GM12878 (cell line): ENCODE results near the gene LGALS1. TPM values are rescaled to one million over a fixed set of nuclear protein-coding genes. Genes with fewer than 3 reads are reported as not detected.

Experiments used
- BHLHE40 ChIP-seq, 2 experiments: fragments of 450-650 bp in 1 of 2; IDR thresholded peaks; 2 replicates each; pipeline ENCODE4 v1.6.1; 2011 to 2017; ENCODE audit warnings: low read depth in 2 of 2, borderline replicate concordance in 1 of 2, improper control_type of control experiment in 1 of 2, low read length in 1 of 2, mild to moderate bottlenecking in 1 of 2
- FOXK2 ChIP-seq: fragments of 450-650 bp; IDR thresholded peaks from 2 replicates; pipeline ENCODE4 v1.6.1; 2017; ENCODE audit warnings: mild to moderate bottlenecking, moderate library complexity
- HCFC1 ChIP-seq: fragments of 150-350 bp; IDR thresholded peaks from 2 replicates; pipeline ENCODE4 v1.6.1; 2014; ENCODE audit warnings: low read length
- KLF5 ChIP-seq: fragments of 450-650 bp; IDR thresholded peaks from 2 replicates; pipeline ENCODE4 v1.6.1; 2014; ENCODE audit warnings: mild to moderate bottlenecking; ENCODE audit not compliant: partially characterized antibody
- NFYB ChIP-seq: IDR thresholded peaks from 2 replicates; pipeline ENCODE4 v1.6.1; 2011; ENCODE audit warnings: low read depth, mild to moderate bottlenecking, low read length, improper control_type of control experiment, moderate library complexity; ENCODE audit not compliant: insufficient read depth
- RUNX3 ChIP-seq: IDR thresholded peaks from 2 replicates; pipeline ENCODE4 v1.6.1; 2012; ENCODE audit warnings: low read length, inconsistent platforms
- SPI1 ChIP-seq: IDR thresholded peaks from 2 replicates; pipeline ENCODE4 v1.6.1; 2011; ENCODE audit warnings: low read depth, mild to moderate bottlenecking, low read length, moderate library complexity, borderline replicate concordance; ENCODE audit not compliant: insufficient read depth
- polyA plus RNA-seq, 11 experiments: library from polyadenylated mRNA; depleted of rRNA in 4 of 11; unstranded in 6 of 11; stranded (reverse) in 5 of 11; fragments of >200 nt; fragmentation: Nextera tagmentation in 4 of 11; fragmentation: Illumina TruSeq in 1 of 11; extraction: Ambion mirVana in 4 of 11; extraction: Trizol in 1 of 11; gene quantifications; 1 replicate in 1 of 11; 2 replicates in 10 of 11; pipeline versions ENCODE4 v1.2.1 to v1.2.3, GENCODE V29; 2011 to 2016; ENCODE audit warnings: inconsistent platforms in 2 of 11, missing spikeins in 2 of 11, low read depth in 1 of 11
- total RNA-seq, 4 experiments: library from RNA; depleted of rRNA in 3 of 4; stranded (reverse); fragments of >200 nt in 3 of 4; fragmentation: Illumina TruSeq in 1 of 4; extraction: Trizol in 1 of 4; gene quantifications; 2 replicates each; pipeline versions ENCODE4 v1.2.1 to v1.2.3, GENCODE V29; 2013 to 2021
- TF ChIP-seq, protein P1 (sequence below): fragments of 450-650 bp; IDR thresholded peaks from 2 replicates; pipeline ENCODE4 v1.6.1; 2017; ENCODE audit warnings: mild to moderate bottlenecking, moderate library complexity
- TF ChIP-seq, protein P2 (sequence below): fragments of 450-650 bp; formaldehyde crosslinking; IDR thresholded peaks from 2 replicates; pipeline ENCODE4 v1.4.0; 2020; ENCODE audit warnings: mild to moderate bottlenecking, moderate library complexity
- TF ChIP-seq, protein P3 (sequence below): IDR thresholded peaks from 2 replicates; pipeline ENCODE4 v1.6.1; 2012; ENCODE audit warnings: low read depth, low read length, improper control_type of control experiment
- TF ChIP-seq, protein P4 (sequence below): fragments of 450-650 bp; IDR thresholded peaks from 2 replicates; pipeline ENCODE4 v1.6.1; 2016; ENCODE audit warnings: mild to moderate bottlenecking, moderate library complexity, borderline replicate concordance
- TF ChIP-seq, protein P5 (sequence below): fragments of 450-650 bp; IDR thresholded peaks from 2 replicates; pipeline ENCODE4 v1.6.1; 2017; ENCODE audit warnings: low read depth, mild to moderate bottlenecking, moderate library complexity
- TF ChIP-seq, protein P6 (sequence below): IDR thresholded peaks from 2 replicates; pipeline ENCODE4 v1.6.1; 2012; ENCODE audit warnings: low read depth, low read length, improper control_type of control experiment

Gene LGALS1
- total and polyA plus RNA-seq, 10 of the 15 experiments (the other 5 are each of a cell fraction or from before 2014, with no cell fraction given) = 312 to 1,889 (median 706) TPM

DNA sequence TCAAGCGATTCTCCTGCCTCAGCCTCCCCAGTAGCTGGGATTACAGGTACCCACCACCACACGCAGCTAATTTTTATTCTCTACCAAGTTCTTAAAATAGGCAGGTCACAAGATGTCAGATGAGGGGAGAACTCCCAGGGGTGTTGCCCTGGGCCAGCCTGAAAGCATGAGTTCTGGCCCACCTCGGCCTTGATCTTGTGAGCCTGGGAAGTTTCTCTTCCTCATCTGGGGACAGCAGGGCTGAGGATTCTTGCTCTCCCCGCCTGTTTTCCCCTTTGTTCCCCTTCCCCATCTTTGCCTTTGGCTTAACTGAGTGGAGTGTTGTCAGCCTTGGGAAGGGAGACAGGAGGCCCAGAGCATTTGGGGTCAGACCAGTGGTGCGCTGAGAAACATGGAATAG, 13.4 kb upstream of the LGALS1 start (continued):
- TF ChIP-seq, protein P1, sequence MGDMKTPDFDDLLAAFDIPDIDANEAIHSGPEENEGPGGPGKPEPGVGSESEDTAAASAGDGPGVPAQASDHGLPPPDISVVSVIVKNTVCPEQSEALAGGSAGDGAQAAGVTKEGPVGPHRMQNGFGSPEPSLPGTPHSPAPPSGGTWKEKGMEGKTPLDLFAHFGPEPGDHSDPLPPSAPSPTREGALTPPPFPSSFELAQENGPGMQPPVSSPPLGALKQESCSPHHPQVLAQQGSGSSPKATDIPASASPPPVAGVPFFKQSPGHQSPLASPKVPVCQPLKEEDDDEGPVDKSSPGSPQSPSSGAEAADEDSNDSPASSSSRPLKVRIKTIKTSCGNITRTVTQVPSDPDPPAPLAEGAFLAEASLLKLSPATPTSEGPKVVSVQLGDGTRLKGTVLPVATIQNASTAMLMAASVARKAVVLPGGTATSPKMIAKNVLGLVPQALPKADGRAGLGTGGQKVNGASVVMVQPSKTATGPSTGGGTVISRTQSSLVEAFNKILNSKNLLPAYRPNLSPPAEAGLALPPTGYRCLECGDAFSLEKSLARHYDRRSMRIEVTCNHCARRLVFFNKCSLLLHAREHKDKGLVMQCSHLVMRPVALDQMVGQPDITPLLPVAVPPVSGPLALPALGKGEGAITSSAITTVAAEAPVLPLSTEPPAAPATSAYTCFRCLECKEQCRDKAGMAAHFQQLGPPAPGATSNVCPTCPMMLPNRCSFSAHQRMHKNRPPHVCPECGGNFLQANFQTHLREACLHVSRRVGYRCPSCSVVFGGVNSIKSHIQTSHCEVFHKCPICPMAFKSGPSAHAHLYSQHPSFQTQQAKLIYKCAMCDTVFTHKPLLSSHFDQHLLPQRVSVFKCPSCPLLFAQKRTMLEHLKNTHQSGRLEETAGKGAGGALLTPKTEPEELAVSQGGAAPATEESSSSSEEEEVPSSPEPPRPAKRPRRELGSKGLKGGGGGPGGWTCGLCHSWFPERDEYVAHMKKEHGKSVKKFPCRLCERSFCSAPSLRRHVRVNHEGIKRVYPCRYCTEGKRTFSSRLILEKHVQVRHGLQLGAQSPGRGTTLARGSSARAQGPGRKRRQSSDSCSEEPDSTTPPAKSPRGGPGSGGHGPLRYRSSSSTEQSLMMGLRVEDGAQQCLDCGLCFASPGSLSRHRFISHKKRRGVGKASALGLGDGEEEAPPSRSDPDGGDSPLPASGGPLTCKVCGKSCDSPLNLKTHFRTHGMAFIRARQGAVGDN = peak; percentile 42; the same call in 1 of the 2 replicates
- TF ChIP-seq NFYB (no peak), SPI1 (peak; percentile 68), FOXK2 (no peak), BHLHE40 (IDR thresholded peaks at IDR 0.05; ENCODE audit: borderline replicate concordance in 1 of 2, low read depth in 2 of 2, low read length in 1 of 2) (peak in 1 of 2 experiments; percentile 39; a peak in 1 of 4 replicates), RUNX3 (no peak), KLF5 (no peak), HCFC1 (no peak)
- TF ChIP-seq, protein P2, sequence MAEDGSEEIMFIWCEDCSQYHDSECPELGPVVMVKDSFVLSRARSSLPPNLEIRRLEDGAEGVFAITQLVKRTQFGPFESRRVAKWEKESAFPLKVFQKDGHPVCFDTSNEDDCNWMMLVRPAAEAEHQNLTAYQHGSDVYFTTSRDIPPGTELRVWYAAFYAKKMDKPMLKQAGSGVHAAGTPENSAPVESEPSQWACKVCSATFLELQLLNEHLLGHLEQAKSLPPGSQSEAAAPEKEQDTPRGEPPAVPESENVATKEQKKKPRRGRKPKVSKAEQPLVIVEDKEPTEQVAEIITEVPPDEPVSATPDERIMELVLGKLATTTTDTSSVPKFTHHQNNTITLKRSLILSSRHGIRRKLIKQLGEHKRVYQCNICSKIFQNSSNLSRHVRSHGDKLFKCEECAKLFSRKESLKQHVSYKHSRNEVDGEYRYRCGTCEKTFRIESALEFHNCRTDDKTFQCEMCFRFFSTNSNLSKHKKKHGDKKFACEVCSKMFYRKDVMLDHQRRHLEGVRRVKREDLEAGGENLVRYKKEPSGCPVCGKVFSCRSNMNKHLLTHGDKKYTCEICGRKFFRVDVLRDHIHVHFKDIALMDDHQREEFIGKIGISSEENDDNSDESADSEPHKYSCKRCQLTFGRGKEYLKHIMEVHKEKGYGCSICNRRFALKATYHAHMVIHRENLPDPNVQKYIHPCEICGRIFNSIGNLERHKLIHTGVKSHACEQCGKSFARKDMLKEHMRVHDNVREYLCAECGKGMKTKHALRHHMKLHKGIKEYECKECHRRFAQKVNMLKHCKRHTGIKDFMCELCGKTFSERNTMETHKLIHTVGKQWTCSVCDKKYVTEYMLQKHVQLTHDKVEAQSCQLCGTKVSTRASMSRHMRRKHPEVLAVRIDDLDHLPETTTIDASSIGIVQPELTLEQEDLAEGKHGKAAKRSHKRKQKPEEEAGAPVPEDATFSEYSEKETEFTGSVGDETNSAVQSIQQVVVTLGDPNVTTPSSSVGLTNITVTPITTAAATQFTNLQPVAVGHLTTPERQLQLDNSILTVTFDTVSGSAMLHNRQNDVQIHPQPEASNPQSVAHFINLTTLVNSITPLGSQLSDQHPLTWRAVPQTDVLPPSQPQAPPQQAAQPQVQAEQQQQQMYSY = no peak
- TF ChIP-seq, protein P3, sequence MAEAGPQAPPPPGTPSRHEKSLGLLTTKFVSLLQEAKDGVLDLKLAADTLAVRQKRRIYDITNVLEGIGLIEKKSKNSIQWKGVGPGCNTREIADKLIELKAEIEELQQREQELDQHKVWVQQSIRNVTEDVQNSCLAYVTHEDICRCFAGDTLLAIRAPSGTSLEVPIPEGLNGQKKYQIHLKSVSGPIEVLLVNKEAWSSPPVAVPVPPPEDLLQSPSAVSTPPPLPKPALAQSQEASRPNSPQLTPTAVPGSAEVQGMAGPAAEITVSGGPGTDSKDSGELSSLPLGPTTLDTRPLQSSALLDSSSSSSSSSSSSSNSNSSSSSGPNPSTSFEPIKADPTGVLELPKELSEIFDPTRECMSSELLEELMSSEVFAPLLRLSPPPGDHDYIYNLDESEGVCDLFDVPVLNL = no peak
- TF ChIP-seq, protein P4, sequence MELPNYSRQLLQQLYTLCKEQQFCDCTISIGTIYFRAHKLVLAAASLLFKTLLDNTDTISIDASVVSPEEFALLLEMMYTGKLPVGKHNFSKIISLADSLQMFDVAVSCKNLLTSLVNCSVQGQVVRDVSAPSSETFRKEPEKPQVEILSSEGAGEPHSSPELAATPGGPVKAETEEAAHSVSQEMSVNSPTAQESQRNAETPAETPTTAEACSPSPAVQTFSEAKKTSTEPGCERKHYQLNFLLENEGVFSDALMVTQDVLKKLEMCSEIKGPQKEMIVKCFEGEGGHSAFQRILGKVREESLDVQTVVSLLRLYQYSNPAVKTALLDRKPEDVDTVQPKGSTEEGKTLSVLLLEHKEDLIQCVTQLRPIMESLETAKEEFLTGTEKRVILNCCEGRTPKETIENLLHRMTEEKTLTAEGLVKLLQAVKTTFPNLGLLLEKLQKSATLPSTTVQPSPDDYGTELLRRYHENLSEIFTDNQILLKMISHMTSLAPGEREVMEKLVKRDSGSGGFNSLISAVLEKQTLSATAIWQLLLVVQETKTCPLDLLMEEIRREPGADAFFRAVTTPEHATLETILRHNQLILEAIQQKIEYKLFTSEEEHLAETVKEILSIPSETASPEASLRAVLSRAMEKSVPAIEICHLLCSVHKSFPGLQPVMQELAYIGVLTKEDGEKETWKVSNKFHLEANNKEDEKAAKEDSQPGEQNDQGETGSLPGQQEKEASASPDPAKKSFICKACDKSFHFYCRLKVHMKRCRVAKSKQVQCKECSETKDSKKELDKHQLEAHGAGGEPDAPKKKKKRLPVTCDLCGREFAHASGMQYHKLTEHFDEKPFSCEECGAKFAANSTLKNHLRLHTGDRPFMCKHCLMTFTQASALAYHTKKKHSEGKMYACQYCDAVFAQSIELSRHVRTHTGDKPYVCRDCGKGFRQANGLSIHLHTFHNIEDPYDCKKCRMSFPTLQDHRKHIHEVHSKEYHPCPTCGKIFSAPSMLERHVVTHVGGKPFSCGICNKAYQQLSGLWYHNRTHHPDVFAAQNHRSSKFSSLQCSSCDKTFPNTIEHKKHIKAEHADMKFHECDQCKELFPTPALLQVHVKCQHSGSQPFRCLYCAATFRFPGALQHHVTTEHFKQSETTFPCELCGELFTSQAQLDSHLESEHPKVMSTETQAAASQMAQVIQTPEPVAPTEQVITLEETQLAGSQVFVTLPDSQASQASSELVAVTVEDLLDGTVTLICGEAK = no peak
- TF ChIP-seq, protein P5, sequence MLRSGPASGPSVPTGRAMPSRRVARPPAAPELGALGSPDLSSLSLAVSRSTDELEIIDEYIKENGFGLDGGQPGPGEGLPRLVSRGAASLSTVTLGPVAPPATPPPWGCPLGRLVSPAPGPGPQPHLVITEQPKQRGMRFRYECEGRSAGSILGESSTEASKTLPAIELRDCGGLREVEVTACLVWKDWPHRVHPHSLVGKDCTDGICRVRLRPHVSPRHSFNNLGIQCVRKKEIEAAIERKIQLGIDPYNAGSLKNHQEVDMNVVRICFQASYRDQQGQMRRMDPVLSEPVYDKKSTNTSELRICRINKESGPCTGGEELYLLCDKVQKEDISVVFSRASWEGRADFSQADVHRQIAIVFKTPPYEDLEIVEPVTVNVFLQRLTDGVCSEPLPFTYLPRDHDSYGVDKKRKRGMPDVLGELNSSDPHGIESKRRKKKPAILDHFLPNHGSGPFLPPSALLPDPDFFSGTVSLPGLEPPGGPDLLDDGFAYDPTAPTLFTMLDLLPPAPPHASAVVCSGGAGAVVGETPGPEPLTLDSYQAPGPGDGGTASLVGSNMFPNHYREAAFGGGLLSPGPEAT = peak; percentile 56; the same call in 1 of the 2 replicates
- TF ChIP-seq, protein P6, sequence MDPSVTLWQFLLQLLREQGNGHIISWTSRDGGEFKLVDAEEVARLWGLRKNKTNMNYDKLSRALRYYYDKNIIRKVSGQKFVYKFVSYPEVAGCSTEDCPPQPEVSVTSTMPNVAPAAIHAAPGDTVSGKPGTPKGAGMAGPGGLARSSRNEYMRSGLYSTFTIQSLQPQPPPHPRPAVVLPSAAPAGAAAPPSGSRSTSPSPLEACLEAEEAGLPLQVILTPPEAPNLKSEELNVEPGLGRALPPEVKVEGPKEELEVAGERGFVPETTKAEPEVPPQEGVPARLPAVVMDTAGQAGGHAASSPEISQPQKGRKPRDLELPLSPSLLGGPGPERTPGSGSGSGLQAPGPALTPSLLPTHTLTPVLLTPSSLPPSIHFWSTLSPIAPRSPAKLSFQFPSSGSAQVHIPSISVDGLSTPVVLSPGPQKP = no peak
